ENCODE data around the gene TFPI. TPM values are rescaled to one million over a fixed set of nuclear protein-coding genes. Genes with fewer than 3 reads are reported as not detected.

The TFPI gene
- total and polyA plus RNA-seq, 4 experiments from 2014 or later = not detected

Other genes with a start within 250 kb of the TFPI start
- gene CALCRL, start 106.2 kb downstream of the TFPI start, total RNA-seq = under 1 TPM in 1 of 2 experiments, not detected in 1; 0.23 TPM
- not detected for gene CALCRL, start 106.2 kb downstream of the TFPI start, polyA plus RNA-seq

All from CD4-positive, alpha-beta memory T cell (primary cell).